PC-9 (cell line): ENCODE data around the gene LSM3. TPM values are rescaled to one million over a fixed set of nuclear protein-coding genes. Genes with fewer than 3 reads are reported as not detected.
A peak's percentile ranks its signal among the peaks of the same experiment; 100 is the strongest.

ENCODE experiments used
- BruUV-seq: library from RNA; stranded (reverse); fragments of 400-500 nt; replicated peaks from 2 replicates; lab custom pipeline; 2021; lab: Mats Ljungman, UMichigan
- CTCF ChIA-PET: fragments of 300-600 bp; sonication (Branson Sonifier 250); formaldehyde crosslinking; loops from one replicate; lab custom pipeline; 2022; ENCODE audit warnings: antibody characterized with exemption; lab: Charles Lee
- POLR2A ChIA-PET: fragments of 300-600 bp; sonication (Branson Sonifier 250); formaldehyde crosslinking; loops from one replicate; lab custom pipeline; 2022; ENCODE audit warnings: antibody characterized with exemption; ENCODE audit not compliant: unreplicated experiment; lab: Charles Lee
- DNase-seq, 2 experiments: peaks; one replicate each; pipeline versions ENCODE4 v3.0.0 to v3.0.0-alpha.2; 2015 to 2022; ENCODE audit warnings: mixed read lengths in 1 of 2
- H2AFZ ChIP-seq: fragments of 200-600 bp; sonication (generic); 2 replicates; pipeline ENCODE4 v1.8.1; 2017; ENCODE audit warnings: antibody characterized with exemption
- H3F3A ChIP-seq: fragments of 200-600 bp; sonication (generic); 2 replicates; pipeline ENCODE4 v1.8.1; 2017; ENCODE audit warnings: antibody characterized with exemption, mild to moderate bottlenecking, low read depth; ENCODE audit not compliant: insufficient read depth
- H3K27ac ChIP-seq: fragments of 200-600 bp; sonication (generic); 2 replicates; pipeline ENCODE4 v1.6.1; 2016; ENCODE audit warnings: mixed run types
- H3K27me3 ChIP-seq: fragments of 200-600 bp; sonication (generic); 2 replicates; pipeline ENCODE4 v1.6.1; 2016; ENCODE audit warnings: low read depth, mixed run types; ENCODE audit not compliant: insufficient read depth
- H3K36me3 ChIP-seq: fragments of 200-600 bp; sonication (generic); 2 replicates; pipeline ENCODE4 v1.6.1; 2016; ENCODE audit warnings: low read depth, mixed run types
- H3K4me1 ChIP-seq: fragments of 200-600 bp; sonication (generic); replicated peaks from 2 replicates; pipeline ENCODE4 v1.6.1; 2016; ENCODE audit warnings: mixed run types; ENCODE audit not compliant: insufficient read depth
- H3K4me2 ChIP-seq: fragments of 200-600 bp; sonication (generic); 2 replicates; pipeline ENCODE4 v1.6.1; 2017; ENCODE audit warnings: mixed run types
- H3K4me3 ChIP-seq: fragments of 200-600 bp; sonication (generic); 2 replicates; pipeline ENCODE4 v1.6.1; 2016; ENCODE audit warnings: mixed run types
- H3K79me2 ChIP-seq: fragments of 200-600 bp; sonication (generic); 2 replicates; pipeline ENCODE4 v1.6.1; 2017; ENCODE audit warnings: low read depth, mixed run types
- H3K9me2 ChIP-seq: fragments of 200-600 bp; sonication (generic); 2 replicates; pipeline ENCODE4 v1.8.1; 2017; ENCODE audit warnings: mild to moderate bottlenecking; ENCODE audit not compliant: insufficient read depth
- H3K9me3 ChIP-seq: fragments of 200-600 bp; sonication (generic); 2 replicates; pipeline ENCODE4 v1.8.1; 2016; ENCODE audit warnings: low read depth; ENCODE audit not compliant: insufficient read depth
- H4K20me1 ChIP-seq: fragments of 200-600 bp; sonication (generic); 2 replicates; pipeline ENCODE4 v1.8.1; 2017; ENCODE audit not compliant: insufficient read depth
- EZH2 ChIP-seq: fragments of 200-600 bp; sonication (generic); IDR thresholded peaks from 2 replicates; pipeline ENCODE4 v1.8.0; 2017; ENCODE audit warnings: antibody characterized with exemption, low read depth
- intact Hi-C: fragments of 100-400 bp; cut with micrococcal nuclease; formaldehyde crosslinking; loops from one replicate; pipeline ENCODE4 v1.10.0; 2022; ENCODE audit not compliant: unreplicated experiment
- total RNA-seq: library from RNA; stranded (reverse); gene quantifications from 2 replicates; pipeline ENCODE4 v1.2.3, GENCODE V29; 2021
- TF ChIP-seq, protein P1 (sequence below): fragments of 200-600 bp; sonication (generic); conservative IDR thresholded peaks from 2 replicates; pipeline ENCODE4 v1.6.1; 2017; ENCODE audit warnings: mixed run types, antibody characterized with exemption, mild to moderate bottlenecking, moderate library complexity

Gene LSM3
- total RNA-seq, 1 experiment from 2014 or later: 18.3 TPM

GRCh38 chr3:14188041-14188754 is 9.6 kb downstream of the LSM3 start:
- Histone ChIP-seq H2AFZ (no peak overlapping the region), H3K27ac (no peak overlapping the region), H3K4me2 (no peak overlapping the region), H3K27me3 (no peaks in the 10 kb centered on the region), H3F3A (no peaks in the 10 kb centered on the region), H3K36me3 (peaks cover 35% of the 10 kb centered on the region), H3K9me2 (no peaks in the 10 kb centered on the region), H3K4me3 (no peak overlapping the region), H4K20me1 (0 out of 2 replicates have a peak, but pooled peaks cover 3% of the 10 kb centered on the region), H3K79me2 (peaks cover 57% of the 10 kb centered on the region), H3K9me3 (no peaks in the 10 kb centered on the region), H3K4me1 (no peaks in the 10 kb centered on the region)
- no peak for DNase-seq
- ChIA-PET CTCF (no interaction called here), POLR2A (interaction anchor here (0.6 kb wide), 1 partner anchor 10 kb away, joined by 3 read pairs; the partner anchor contains the start of gene XPC)
- no TSS peak for BruUV-seq
- TF ChIP-seq, protein P1, sequence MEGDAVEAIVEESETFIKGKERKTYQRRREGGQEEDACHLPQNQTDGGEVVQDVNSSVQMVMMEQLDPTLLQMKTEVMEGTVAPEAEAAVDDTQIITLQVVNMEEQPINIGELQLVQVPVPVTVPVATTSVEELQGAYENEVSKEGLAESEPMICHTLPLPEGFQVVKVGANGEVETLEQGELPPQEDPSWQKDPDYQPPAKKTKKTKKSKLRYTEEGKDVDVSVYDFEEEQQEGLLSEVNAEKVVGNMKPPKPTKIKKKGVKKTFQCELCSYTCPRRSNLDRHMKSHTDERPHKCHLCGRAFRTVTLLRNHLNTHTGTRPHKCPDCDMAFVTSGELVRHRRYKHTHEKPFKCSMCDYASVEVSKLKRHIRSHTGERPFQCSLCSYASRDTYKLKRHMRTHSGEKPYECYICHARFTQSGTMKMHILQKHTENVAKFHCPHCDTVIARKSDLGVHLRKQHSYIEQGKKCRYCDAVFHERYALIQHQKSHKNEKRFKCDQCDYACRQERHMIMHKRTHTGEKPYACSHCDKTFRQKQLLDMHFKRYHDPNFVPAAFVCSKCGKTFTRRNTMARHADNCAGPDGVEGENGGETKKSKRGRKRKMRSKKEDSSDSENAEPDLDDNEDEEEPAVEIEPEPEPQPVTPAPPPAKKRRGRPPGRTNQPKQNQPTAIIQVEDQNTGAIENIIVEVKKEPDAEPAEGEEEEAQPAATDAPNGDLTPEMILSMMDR: no peak
- TF ChIP-seq EZH2: no peak
- intact Hi-C loops: no loop called here

- H3K79me2 ChIP-seq: peaks cover 39% of the 10 kb centered on the region
- no peak overlapping the region for H2AFZ ChIP-seq
- no peak overlapping the region for H3K4me2 ChIP-seq
- H3K9me2 ChIP-seq: no peaks in the 10 kb centered on the region
- H3K9me3 ChIP-seq: no peaks in the 10 kb centered on the region
- POLR2A ChIA-PET: no interaction called here
- H3K27me3 ChIP-seq: no peaks in the 10 kb centered on the region
- H3F3A ChIP-seq: no peaks in the 10 kb centered on the region; the same call in 1 of the 2 replicates
- no peak overlapping the region for H3K4me3 ChIP-seq
- CTCF ChIA-PET: no interaction called here
- no peaks in the 10 kb centered on the region for H4K20me1 ChIP-seq
- intact Hi-C loops: no loop called here
- TF ChIP-seq, protein P1: no peak
- TF ChIP-seq EZH2: no peak
- no peaks in the 10 kb centered on the region for H3K4me1 ChIP-seq
- H3K36me3 ChIP-seq: peaks cover 7% of the 10 kb centered on the region; the same call in 1 of the 2 replicates
- DNase-seq: no peak
- no TSS peak for BruUV-seq
- H3K27ac ChIP-seq: no peak overlapping the region
These were observed 16.2 kb downstream of the LSM3 start for GRCh38 chr3:14194865-14195264.

- H3K36me3 ChIP-seq: peaks cover 7% of the 10 kb centered on the region; the same call in 1 of the 2 replicates
- no peak overlapping the region for H3K4me3 ChIP-seq
- no peak overlapping the region for H2AFZ ChIP-seq
- no peaks in the 10 kb centered on the region for H4K20me1 ChIP-seq
- no peaks in the 10 kb centered on the region for H3K9me3 ChIP-seq
- H3K9me2 ChIP-seq: no peaks in the 10 kb centered on the region
- TF ChIP-seq EZH2: no peak
- TF ChIP-seq, protein P1: no peak
- H3F3A ChIP-seq: peaks cover 27% of the 10 kb centered on the region
- intact Hi-C loops: loop anchor here (5.0 to 10.0 kb wide), 4 partner anchors 173 to 583 kb away; partner anchors contain the start of gene SLC6A6
- no peak overlapping the region for H3K27ac ChIP-seq
- ChIA-PET POLR2A (interaction anchor here (0.6 kb wide), 2 partner anchors 137 to 175 kb away, joined by 3 to 12 read pairs; no protein-coding TSS in a partner anchor), CTCF (no interaction called here)
- H3K79me2 ChIP-seq: no peaks in the 10 kb centered on the region
- no TSS peak for BruUV-seq
- peaks cover 27% of the 10 kb centered on the region for H3K4me1 ChIP-seq
- no peaks in the 10 kb centered on the region for H3K27me3 ChIP-seq
- no peak overlapping the region for H3K4me2 ChIP-seq
- DNase-seq: peak in 1 of 2 experiments; percentile 9
These were observed 21.0 kb downstream of the LSM3 start for GRCh38 chr3:14199641-14200040.
